DND-41 (cell line): ENCODE measurements around the gene PDGFB.

ENCODE experiments used
- ATAC-seq: fragments of 200-7000 bp; cut with Tn5 transposase; 3 replicates; pipeline ENCODE4 v1.9.1; 2021; ENCODE audit warnings: low read depth; ENCODE audit not compliant: insufficient read depth
- DNase-seq: peaks from one replicate; pipeline ENCODE4 v3.0.0-alpha.2; 2020
- H2AFZ ChIP-seq: 2 replicates; pipeline ENCODE4 v1.6.0; 2012; ENCODE audit warnings: low read depth, low read length
- H3K27ac ChIP-seq: 2 replicates; pipeline ENCODE4 v1.5.1; 2012; ENCODE audit warnings: low read length, inconsistent platforms
- H3K27me3 ChIP-seq: fragments of 200-600 bp; sonication (generic); 2 replicates; pipeline ENCODE4 v1.6.0; 2012; ENCODE audit warnings: low read length, mild to moderate bottlenecking, inconsistent platforms; ENCODE audit not compliant: insufficient read depth, poor library complexity
- H3K36me3 ChIP-seq: 2 replicates; pipeline ENCODE4 v1.5.1; 2012; ENCODE audit warnings: low read length, inconsistent platforms; ENCODE audit not compliant: insufficient read depth
- H3K4me1 ChIP-seq: 2 replicates; pipeline ENCODE4 v1.5.1; 2012; ENCODE audit warnings: mild to moderate bottlenecking, low read length; ENCODE audit not compliant: insufficient read depth
- H3K4me2 ChIP-seq: 2 replicates; pipeline ENCODE4 v1.6.0; 2012; ENCODE audit warnings: mild to moderate bottlenecking, moderate library complexity, low read length, inconsistent platforms; ENCODE audit not compliant: insufficient read depth
- H3K4me3 ChIP-seq, 2 experiments: fragments of 200-600 bp in 1 of 2; shearing (Covaris generic) in 1 of 2; 2 replicates each; pipeline ENCODE4 v1.5.1; 2012 to 2016; ENCODE audit warnings: inconsistent platforms in 2 of 2, low read length in 2 of 2, mild to moderate bottlenecking in 2 of 2, low read depth in 1 of 2, moderate library complexity in 1 of 2
- H3K79me2 ChIP-seq: 2 replicates; pipeline ENCODE4 v1.6.0; 2012; ENCODE audit warnings: low read length, inconsistent platforms; ENCODE audit not compliant: insufficient read depth
- H3K9ac ChIP-seq: 2 replicates; pipeline ENCODE4 v1.6.0; 2012; ENCODE audit warnings: low read depth, mild to moderate bottlenecking, inconsistent platforms, low read length, moderate library complexity
- H3K9me3 ChIP-seq: 2 replicates; pipeline ENCODE4 v1.5.1; 2012; ENCODE audit warnings: low read length, moderate library complexity, mild to moderate bottlenecking, inconsistent platforms; ENCODE audit not compliant: insufficient read depth, severe bottlenecking
- H4K20me1 ChIP-seq: 2 replicates; pipeline ENCODE4 v1.6.0; 2012; ENCODE audit warnings: low read length; ENCODE audit not compliant: insufficient read depth
- CTCF ChIP-seq: IDR thresholded peaks from 2 replicates; pipeline ENCODE4 v1.5.1; 2012; ENCODE audit warnings: borderline replicate concordance, low read length, moderate library complexity, mild to moderate bottlenecking; ENCODE audit not compliant: poor library complexity, severe bottlenecking; ENCODE audit errors: extremely low read depth
- EZH2 ChIP-seq: IDR thresholded peaks from 3 replicates; pipeline ENCODE4 v1.6.1; 2012; ENCODE audit warnings: borderline replicate concordance, low read depth, mild to moderate bottlenecking, moderate library complexity, low read length, inconsistent platforms; ENCODE audit not compliant: severe bottlenecking

The PDGFB gene

GRCh38 chr22:39229075-39229474, 15.7 kb downstream of the PDGFB start:
- Histone ChIP-seq H3K9ac (no peak overlapping the region), H3K4me2 (no peak overlapping the region), H3K4me3 (no peak overlapping the region), H4K20me1 (peaks cover 35% of the 10 kb centered on the region), H2AFZ (no peak overlapping the region), H3K27ac (no peak overlapping the region), H3K27me3 (peaks cover 51% of the 10 kb centered on the region), H3K36me3 (no peaks in the 10 kb centered on the region), H3K4me1 (no peaks in the 10 kb centered on the region), H3K9me3 (no peaks in the 10 kb centered on the region), H3K79me2 (no peaks in the 10 kb centered on the region)
- TF ChIP-seq CTCF (no peak), EZH2 (no peak)
- no peak for DNase-seq
- ATAC-seq = no peak

GRCh38 chr22:39227542-39228272, 17.1 kb downstream of the PDGFB start:
- Histone ChIP-seq H3K9me3 (no peaks in the 10 kb centered on the region), H2AFZ (no peak overlapping the region), H3K4me2 (no peak overlapping the region), H3K4me3 (no peak overlapping the region), H3K79me2 (no peaks in the 10 kb centered on the region), H3K36me3 (no peaks in the 10 kb centered on the region), H3K27ac (no peak overlapping the region), H3K9ac (no peak overlapping the region), H4K20me1 (peaks cover 33% of the 10 kb centered on the region), H3K27me3 (peaks cover 52% of the 10 kb centered on the region), H3K4me1 (no peaks in the 10 kb centered on the region)
- TF ChIP-seq EZH2 (no peak), CTCF (no peak)
- DNase-seq = no peak
- no peak for ATAC-seq

GRCh38 chr22:39226353-39226752, 18.4 kb downstream of the PDGFB start:
- no peak overlapping the region for H3K4me2 ChIP-seq
- H3K9me3 ChIP-seq = no peaks in the 10 kb centered on the region
- TF ChIP-seq EZH2 (no peak), CTCF (no peak)
- DNase-seq = no peak
- no peaks in the 10 kb centered on the region for H3K36me3 ChIP-seq
- H3K9ac ChIP-seq = no peak overlapping the region
- no peak overlapping the region for H3K27ac ChIP-seq
- H2AFZ ChIP-seq = no peak overlapping the region
- no peaks in the 10 kb centered on the region for H3K4me1 ChIP-seq
- ATAC-seq = no peak
- peaks cover 46% of the 10 kb centered on the region for H3K27me3 ChIP-seq
- no peaks in the 10 kb centered on the region for H3K79me2 ChIP-seq
- H3K4me3 ChIP-seq = no peak overlapping the region
- peaks cover 28% of the 10 kb centered on the region for H4K20me1 ChIP-seq

- Histone ChIP-seq H2AFZ (no peak overlapping the region), H3K4me2 (no peak overlapping the region), H3K27ac (no peak overlapping the region), H3K27me3 (peaks cover 42% of the 10 kb centered on the region), H3K4me1 (no peaks in the 10 kb centered on the region), H3K9ac (no peak overlapping the region), H3K79me2 (no peaks in the 10 kb centered on the region), H3K4me3 (no peak overlapping the region), H3K9me3 (no peaks in the 10 kb centered on the region), H4K20me1 (peaks cover 23% of the 10 kb centered on the region), H3K36me3 (no peaks in the 10 kb centered on the region)
- TF ChIP-seq EZH2 = no peak
- TF ChIP-seq CTCF = no peak
- ATAC-seq = no peak
- DNase-seq = no peak
Measured at GRCh38 chr22:39225591-39225990, 19.2 kb downstream of the PDGFB start.
